Measurements from ENCODE around the gene BMP5. TPM values are rescaled to one million over a fixed set of nuclear protein-coding genes. Genes with fewer than 3 reads are reported as not detected.

Gene BMP5
- total RNA-seq, 1 donor from 2014 or later, result 4.9 TPM

- Mint-ChIP-seq H3K27ac (no peak overlapping the region), H3K9me3 (peaks cover 11% of the 10 kb centered on the region), H3K36me3 (no peaks in the 10 kb centered on the region), H3K27me3 (ENCODE audit: low read depth) (peaks cover 20% of the 10 kb centered on the region), H3K4me3 (no peak overlapping the region), H3K4me1 (peaks cover 34% of the 10 kb centered on the region)
- no peak for DNase-seq (ENCODE audit: low spot score in 2 of 2, unreplicated experiment in 2 of 2)
- no peak for TF ChIP-seq CTCF (IDR thresholded peaks at IDR 0.05; ENCODE audit: unreplicated experiment)
Measured at GRCh38 chr6:55822815-55823214, 52.6 kb downstream of the BMP5 start.

- Mint-ChIP-seq H3K36me3 (no peaks in the 10 kb centered on the region), H3K4me3 (no peak overlapping the region), H3K27ac (no peak overlapping the region), H3K27me3 (ENCODE audit: low read depth) (peaks cover 20% of the 10 kb centered on the region), H3K9me3 (peaks cover 11% of the 10 kb centered on the region), H3K4me1 (peaks cover 32% of the 10 kb centered on the region)
- no peak for TF ChIP-seq CTCF (IDR thresholded peaks at IDR 0.05; ENCODE audit: unreplicated experiment)
- DNase-seq (ENCODE audit: low spot score in 2 of 2, unreplicated experiment in 2 of 2), result no peak
Measured at GRCh38 chr6:55822005-55822404, 53.4 kb downstream of the BMP5 start.

GRCh38 chr6:55820696-55821095, 54.7 kb downstream of the BMP5 start:
- Mint-ChIP-seq H3K36me3 (peaks cover 3% of the 10 kb centered on the region), H3K27ac (no peak overlapping the region), H3K4me3 (no peak overlapping the region), H3K27me3 (ENCODE audit: low read depth) (peaks cover 20% of the 10 kb centered on the region), H3K9me3 (peaks cover 15% of the 10 kb centered on the region), H3K4me1 (peaks cover 24% of the 10 kb centered on the region)
- no peak for DNase-seq (ENCODE audit: low spot score in 2 of 2, unreplicated experiment in 2 of 2)
- TF ChIP-seq CTCF (IDR thresholded peaks at IDR 0.05; ENCODE audit: unreplicated experiment), result no peak

- Mint-ChIP-seq H3K36me3 (peaks cover 3% of the 10 kb centered on the region), H3K4me1 (peaks cover 17% of the 10 kb centered on the region), H3K27me3 (ENCODE audit: low read depth) (peaks cover 20% of the 10 kb centered on the region), H3K4me3 (no peak overlapping the region), H3K9me3 (peaks cover 15% of the 10 kb centered on the region), H3K27ac (no peak overlapping the region)
- no peak for TF ChIP-seq CTCF (IDR thresholded peaks at IDR 0.05; ENCODE audit: unreplicated experiment)
- no peak for DNase-seq (ENCODE audit: low spot score in 2 of 2, unreplicated experiment in 2 of 2)
Measured at GRCh38 chr6:55819811-55820210, 55.6 kb downstream of the BMP5 start.

- Mint-ChIP-seq H3K9me3 (peaks cover 15% of the 10 kb centered on the region), H3K27me3 (ENCODE audit: low read depth) (peaks cover 19% of the 10 kb centered on the region), H3K4me1 (peaks cover 5% of the 10 kb centered on the region), H3K4me3 (no peak overlapping the region), H3K36me3 (peaks cover 3% of the 10 kb centered on the region), H3K27ac (no peak overlapping the region)
- no peak for DNase-seq (ENCODE audit: low spot score in 2 of 2, unreplicated experiment in 2 of 2)
- TF ChIP-seq CTCF (IDR thresholded peaks at IDR 0.05; ENCODE audit: unreplicated experiment), result no peak
Measured at GRCh38 chr6:55818482-55818881, 56.9 kb downstream of the BMP5 start.

GRCh38 chr6:55812509-55812908, 62.9 kb downstream of the BMP5 start:
- Mint-ChIP-seq H3K36me3 (peaks cover 3% of the 10 kb centered on the region), H3K9me3 (peaks cover 8% of the 10 kb centered on the region), H3K4me1 (peaks cover 6% of the 10 kb centered on the region), H3K27ac (no peak overlapping the region), H3K4me3 (no peak overlapping the region), H3K27me3 (ENCODE audit: low read depth) (peaks cover 10% of the 10 kb centered on the region)
- DNase-seq (ENCODE audit: low spot score in 2 of 2, unreplicated experiment in 2 of 2), result no peak
- TF ChIP-seq CTCF (IDR thresholded peaks at IDR 0.05; ENCODE audit: unreplicated experiment), result no peak
